Heart left ventricle (tissue), 16 donors: ENCODE measurements around the gene RCVRN. TPM values are rescaled to one million over a fixed set of nuclear protein-coding genes. Genes with fewer than 3 reads are reported as not detected.

Experiments used
- ATAC-seq, 4 donors: fragments of 200-7000 bp; cut with Tn5 transposase; one replicate each; pipeline ENCODE4 v1.9.1; 2020 to 2022; ENCODE audit warnings: moderate library complexity in 4 of 4, mild to moderate bottlenecking in 3 of 4, moderate number of reproducible peaks in 1 of 4
- DNase-seq, 5 donors: peaks; one replicate each; pipeline ENCODE4 v3.0.0-alpha.2; 2020
- H3K27ac ChIP-seq, 12 donors: fragments of 200-600 bp; sonication (generic) in 4 of 12; one replicate each; pipeline versions ENCODE4 v1.5.0 to v1.8.0; 2016 to 2022; ENCODE audit warnings: mild to moderate bottlenecking in 2 of 12
- H3K27me3 ChIP-seq, 9 donors: fragments of 200-600 bp; sonication (generic) in 2 of 9; one replicate each; pipeline versions ENCODE4 v1.5.1 to v1.8.0; 2016 to 2022; ENCODE audit warnings: mild to moderate bottlenecking in 3 of 9
- H3K36me3 ChIP-seq, 9 donors: fragments of 200-600 bp; sonication (generic) in 2 of 9; one replicate each; pipeline versions ENCODE4 v1.5.0 to v1.8.0; 2018 to 2022; ENCODE audit warnings: mild to moderate bottlenecking in 2 of 9
- H3K4me1 ChIP-seq, 12 donors: fragments of 200-600 bp; sonication (generic) in 4 of 12; one replicate each; pipeline versions ENCODE4 v1.5.0 to v1.8.0; 2016 to 2022; ENCODE audit warnings: mild to moderate bottlenecking in 3 of 12
- H3K4me3 ChIP-seq, 12 donors: fragments of 200-600 bp; sonication (generic) in 4 of 12; one replicate each; pipeline versions ENCODE4 v1.5.0 to v1.8.0; 2017 to 2022; ENCODE audit warnings: mild to moderate bottlenecking in 9 of 12, moderate library complexity in 4 of 12
- H3K9me3 ChIP-seq, 12 donors: fragments of 200-600 bp; sonication (generic) in 4 of 12; one replicate each; pipeline versions ENCODE4 v1.5.0 to v1.8.0; 2016 to 2022; ENCODE audit warnings: mild to moderate bottlenecking in 1 of 12
- POLR2A ChIP-seq, 2 donors: fragments of 450-650 bp; IDR thresholded peaks; one replicate each; pipeline ENCODE4 v1.6.1; 2017; ENCODE audit warnings: antibody characterized with exemption in 2 of 2, mild to moderate bottlenecking in 2 of 2, moderate library complexity in 2 of 2
- WGBS, 4 donors: extraction: QIAGEN DNeasy Blood & Tissue Kit in 2 of 4; methylation state at CpG; one replicate each; pipeline versions ENCODE4 v1.1.5 to v1.1.7; 2013 to 2018; 5-methylcytosine and 5-hydroxymethylcytosine counted together
- intact Hi-C, 10 donors: fragments of 100-400 bp; cut with DNase I; formaldehyde crosslinking; loops; one replicate each; pipeline versions ENCODE4 v1.11.1 to v1.14.2; 2022
- polyA plus RNA-seq, 2 donors: library from polyadenylated mRNA; stranded (reverse); fragments of 200-250 nt; gene quantifications; one replicate each; pipeline ENCODE4 v1.2.3, GENCODE V29; 2013
- total RNA-seq, 9 donors: library from RNA; depleted of rRNA in 2 of 9; stranded (reverse); fragments of >200 nt in 2 of 9; fragmentation: NEBNext Ultra II Directional in 3 of 9; extraction: Animal tissue kit (Norgen Biotek cat#: 25700) in 3 of 9; gene quantifications; one replicate each; pipeline versions ENCODE4 v1.1.0 to v1.2.4, GENCODE V29; 2016 to 2023
- TF ChIP-seq, protein P1 (sequence below), 12 donors: fragments of 200-600 bp; sonication (generic) in 4 of 12; IDR thresholded peaks; one replicate each; pipeline versions ENCODE4 v1.5.0 to v1.8.0; 2018 to 2022; ENCODE audit warnings: antibody characterized with exemption in 12 of 12, mild to moderate bottlenecking in 5 of 12
- donor health status: ischemic (EF 13 %, LVEDD 7.1; RV severe dilation, severe dysfunction).
- donor health status: healthy with polysubstance abuse.
- donor health status: DM: no; HTN: yes; CAD: no.
- donor health status: DM: no; HTN: no; CAD: no.
- donor health status: ischemic (EF 25% LVEDD 6.9; RV normal size, moderate dysfunction).
- donor health status: ischemic (EF 25% LVEDD 5.7; RV mildly dilated, moderate dysfunction).
- donor health status: healthy.
- donor health status: DM: yes; HTN: yes; CAD: no.
- donor health status: ischemic (EF 35%, LVEDD 5.7; RV mildly dilated, moderate dysfunction).
- donor health status: nonischemic (EF 11% LVEDD 7.7; RV severe dilation, severe dysfunction).
- donor health status: DM: yes; HTN: yes; CAD: no.
- donor health status: PGD.
- donor health status: ischemic (EF 29% LVEDD 5.4; RV normal size, mild dysfunction).
- donor health status: nonischemic (EF 23%, LVEDD 6.1; RV moderate dilation, normal function).

The RCVRN gene
- total and polyA plus RNA-seq, 11 donors = 0.09 to 1.2 (median 0.19) TPM; not detected in 2

DNA sequence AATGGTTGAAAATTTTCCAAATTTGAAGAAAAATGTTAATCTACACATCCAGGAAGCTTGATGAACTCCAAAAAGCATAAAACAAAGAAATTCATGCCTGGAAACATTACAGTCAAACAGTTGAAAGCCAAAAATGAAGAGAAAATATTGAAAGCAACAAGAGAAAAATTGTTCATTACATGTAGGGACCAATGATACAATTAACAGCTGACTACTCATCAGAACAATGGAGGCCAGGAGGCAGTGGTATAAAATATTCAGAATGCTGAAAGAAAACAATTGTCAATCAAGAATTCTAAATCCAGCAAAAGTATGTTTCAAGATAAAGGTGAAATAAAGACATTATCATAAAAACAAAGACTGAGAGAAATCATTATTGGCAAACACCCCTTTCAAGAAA lies 21.6 kb downstream of the RCVRN start:
- no peak overlapping the region for H3K27ac ChIP-seq
- no peak for TF ChIP-seq POLR2A (IDR thresholded peaks at IDR 0.05)
- TF ChIP-seq, protein P1, sequence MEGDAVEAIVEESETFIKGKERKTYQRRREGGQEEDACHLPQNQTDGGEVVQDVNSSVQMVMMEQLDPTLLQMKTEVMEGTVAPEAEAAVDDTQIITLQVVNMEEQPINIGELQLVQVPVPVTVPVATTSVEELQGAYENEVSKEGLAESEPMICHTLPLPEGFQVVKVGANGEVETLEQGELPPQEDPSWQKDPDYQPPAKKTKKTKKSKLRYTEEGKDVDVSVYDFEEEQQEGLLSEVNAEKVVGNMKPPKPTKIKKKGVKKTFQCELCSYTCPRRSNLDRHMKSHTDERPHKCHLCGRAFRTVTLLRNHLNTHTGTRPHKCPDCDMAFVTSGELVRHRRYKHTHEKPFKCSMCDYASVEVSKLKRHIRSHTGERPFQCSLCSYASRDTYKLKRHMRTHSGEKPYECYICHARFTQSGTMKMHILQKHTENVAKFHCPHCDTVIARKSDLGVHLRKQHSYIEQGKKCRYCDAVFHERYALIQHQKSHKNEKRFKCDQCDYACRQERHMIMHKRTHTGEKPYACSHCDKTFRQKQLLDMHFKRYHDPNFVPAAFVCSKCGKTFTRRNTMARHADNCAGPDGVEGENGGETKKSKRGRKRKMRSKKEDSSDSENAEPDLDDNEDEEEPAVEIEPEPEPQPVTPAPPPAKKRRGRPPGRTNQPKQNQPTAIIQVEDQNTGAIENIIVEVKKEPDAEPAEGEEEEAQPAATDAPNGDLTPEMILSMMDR (IDR thresholded peaks at IDR 0.05) = no peak
- DNase-seq = no peak
- H3K9me3 ChIP-seq = peaks cover 0 to 29% (median 19%) of the 10 kb centered on the region in 12 donors
- no peak overlapping the region for H3K4me3 ChIP-seq
- H3K36me3 ChIP-seq = no peaks in the 10 kb centered on the region
- intact Hi-C loops = loop anchor here in 1 of 10 donors (10.0 kb wide), 2 partner anchors 79 to 159 kb away; no protein-coding TSS in a partner anchor
- no peak for ATAC-seq
- peaks cover 0 to 5% (median 0%) of the 10 kb centered on the region in 12 donors for H3K4me1 ChIP-seq
- peaks cover 0 to 5% (median 0%) of the 10 kb centered on the region in 9 donors for H3K27me3 ChIP-seq

DNA sequence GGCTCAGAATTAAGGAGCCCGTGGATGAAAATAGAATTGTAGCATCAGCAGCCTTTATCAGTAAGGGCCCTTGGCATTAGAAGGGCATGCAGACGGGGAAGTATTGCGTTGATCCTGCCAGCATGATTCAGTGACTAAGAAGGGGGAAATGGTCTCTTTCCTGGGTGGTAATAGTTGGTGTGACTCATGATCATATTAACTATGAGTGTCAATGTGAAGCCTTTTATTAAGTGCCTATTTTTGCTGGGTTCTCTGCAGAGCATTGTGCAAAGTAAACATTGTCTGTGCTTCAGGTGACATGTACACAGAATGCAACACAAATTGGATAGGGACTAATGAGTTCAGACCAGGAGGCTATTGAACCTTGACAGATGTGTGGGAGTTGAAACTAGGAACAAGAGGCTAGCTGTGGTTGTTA lies 24.5 kb downstream of the RCVRN start:
- H3K27me3 ChIP-seq = peaks cover 0 to 5% (median 0%) of the 10 kb centered on the region in 9 donors
- H3K36me3 ChIP-seq = no peaks in the 10 kb centered on the region
- peaks cover 0 to 29% (median 19%) of the 10 kb centered on the region in 12 donors for H3K9me3 ChIP-seq
- WGBS, 4 donors = 36 to 56% (median 46%) methylated on average over 3 of the region's 3 CpGs
- no peak overlapping the region for H3K27ac ChIP-seq
- no peak overlapping the region for H3K4me3 ChIP-seq
- H3K4me1 ChIP-seq = peaks cover 0 to 5% (median 0%) of the 10 kb centered on the region in 12 donors
- DNase-seq (no peak), ATAC-seq (peak in 2 of 4 donors; percentile 83 to 89)
- intact Hi-C loops = loop anchor here in 1 of 10 donors (10.0 kb wide), 2 partner anchors 76 to 156 kb away; no protein-coding TSS in a partner anchor
- TF ChIP-seq, protein P1 (IDR thresholded peaks at IDR 0.05) = no peak
- no peak for TF ChIP-seq POLR2A (IDR thresholded peaks at IDR 0.05)

DNA sequence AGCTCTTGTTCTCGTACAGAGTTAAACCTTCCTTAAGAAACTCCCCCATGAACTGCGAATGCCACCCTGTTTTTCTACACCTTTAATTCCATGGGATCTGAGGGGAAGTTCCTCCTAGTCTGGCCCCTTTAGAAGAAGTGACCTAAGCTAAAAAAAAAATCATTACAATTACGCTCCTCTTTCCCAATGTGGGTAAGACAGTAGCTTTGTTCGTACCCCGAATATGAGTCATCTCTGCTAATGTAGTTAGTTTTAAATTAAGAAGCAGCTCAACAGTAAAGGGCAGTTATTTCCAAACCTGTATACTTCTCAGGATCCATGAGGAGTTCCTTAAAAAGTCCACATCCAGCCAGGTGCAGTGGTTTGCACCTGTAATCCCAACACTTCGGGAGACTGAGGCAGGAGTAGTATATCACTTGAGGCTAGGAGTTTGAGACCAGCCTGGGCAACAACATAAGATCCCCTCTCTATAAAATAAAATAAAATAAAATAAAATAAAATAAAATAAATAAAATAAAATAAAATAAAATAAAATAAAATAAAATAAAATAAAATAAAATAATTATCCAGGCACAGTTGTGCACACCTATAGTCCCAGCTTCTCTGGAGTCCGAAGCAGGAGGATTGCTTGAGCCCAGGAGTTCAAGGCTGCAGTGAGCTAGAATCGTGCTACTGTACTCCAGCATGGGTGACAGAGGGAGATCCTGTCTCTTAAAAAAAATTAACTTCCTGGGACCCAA lies 26.1 kb downstream of the RCVRN start:
- TF ChIP-seq, protein P1 (IDR thresholded peaks at IDR 0.05) = no peak
- no peak for TF ChIP-seq POLR2A (IDR thresholded peaks at IDR 0.05)
- Histone ChIP-seq H3K4me1 (peaks cover 0 to 5% (median 0%) of the 10 kb centered on the region in 12 donors), H3K27me3 (peaks cover 0 to 5% (median 0%) of the 10 kb centered on the region in 9 donors), H3K9me3 (peaks cover 0 to 21% (median 12%) of the 10 kb centered on the region in 12 donors), H3K36me3 (no peaks in the 10 kb centered on the region), H3K4me3 (no peak overlapping the region), H3K27ac (no peak overlapping the region)
- ATAC-seq = no peak
- 84 to 91% (median 90%) methylated on average over 8 of the region's 8 CpGs for whole genome bisulfite sequencing, 4 donors
- DNase-seq = no peak
- intact Hi-C loops = no loop called here

DNA sequence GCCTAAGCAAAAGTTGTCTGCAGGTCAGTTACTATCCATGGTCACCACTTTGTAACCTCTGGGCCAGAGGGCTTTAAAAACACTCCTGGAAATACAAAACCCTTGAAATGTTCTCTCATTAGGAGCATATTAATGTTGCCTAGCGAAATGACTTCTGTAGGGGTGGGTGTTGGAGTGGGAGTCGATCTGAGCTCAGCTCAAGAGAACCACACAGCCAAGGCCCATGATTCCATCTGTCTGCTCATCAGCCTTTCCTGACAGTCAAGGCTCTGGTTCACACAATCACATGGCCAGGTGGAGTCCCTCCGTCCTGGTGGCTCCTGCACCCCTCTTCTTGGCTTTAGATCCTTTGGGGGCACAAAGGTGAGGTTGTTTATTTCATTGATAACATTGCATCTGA lies 26.7 kb downstream of the RCVRN start:
- no peak for TF ChIP-seq POLR2A (IDR thresholded peaks at IDR 0.05)
- TF ChIP-seq, protein P1 (IDR thresholded peaks at IDR 0.05) = no peak
- WGBS, 4 donors = 59 to 79% (median 70%) methylated on average over 3 of the region's 3 CpGs

More for the DNA sequence above, 26.7 kb downstream of the RCVRN start:
- Histone ChIP-seq H3K36me3 (no peaks in the 10 kb centered on the region), H3K27me3 (peaks cover 0 to 5% (median 0%) of the 10 kb centered on the region in 9 donors), H3K27ac (no peak overlapping the region), H3K4me3 (no peak overlapping the region), H3K9me3 (peaks cover 0 to 15% (median 6%) of the 10 kb centered on the region in 12 donors), H3K4me1 (peaks cover 0 to 5% (median 0%) of the 10 kb centered on the region in 12 donors)
- intact Hi-C loops = no loop called here
- DNase-seq (no peak), ATAC-seq (no peak)
